SKM-1 (cell line): Measurements from ENCODE around the gene CLIC3.

Experiments used
- DNase-seq: peaks from one replicate; lab custom pipeline; 2025; ENCODE audit not compliant: unreplicated experiment; lab: John Stamatoyannopoulos, UW

CLIC3 gene

DNA sequence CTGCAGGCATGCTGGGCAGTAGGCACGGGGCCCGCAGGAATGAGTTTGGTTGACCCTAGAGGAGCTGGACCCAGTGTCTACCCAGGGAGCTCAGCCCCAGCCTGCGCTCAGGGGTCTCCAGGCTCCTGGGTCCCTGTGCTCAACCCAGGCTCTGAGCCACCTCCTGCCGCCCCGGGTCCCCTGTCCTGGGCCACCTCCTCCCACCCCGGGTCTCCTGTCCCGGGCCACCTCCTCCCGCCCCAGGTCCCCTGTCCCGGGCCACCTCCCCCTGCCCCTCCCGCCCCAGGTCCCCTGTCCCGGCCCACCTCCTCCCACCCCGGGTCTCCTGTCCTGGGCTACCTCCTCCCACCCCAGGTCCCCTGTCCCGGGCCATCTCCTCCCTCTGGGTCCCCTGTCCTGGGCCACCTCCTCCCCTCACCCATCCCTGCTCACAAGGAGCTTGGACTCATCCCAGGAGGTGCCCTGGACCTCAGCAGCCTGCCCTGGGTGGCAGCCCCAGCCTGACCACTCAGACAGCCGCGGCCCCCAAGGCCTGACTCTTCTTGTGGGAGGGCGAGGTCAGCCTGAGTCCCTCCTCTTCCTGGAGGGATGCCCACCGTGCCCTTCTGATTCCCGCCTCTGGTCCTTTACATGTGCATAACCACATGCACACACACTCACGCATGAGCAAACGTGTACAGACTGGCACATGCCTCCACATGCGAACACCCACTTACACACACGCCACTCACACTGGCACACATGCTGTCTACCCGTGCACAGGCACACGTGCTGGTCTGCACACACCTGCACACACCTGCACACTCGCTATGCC lies 41.9 kb downstream of the CLIC3 start:
- DNase-seq: no peak

DNA sequence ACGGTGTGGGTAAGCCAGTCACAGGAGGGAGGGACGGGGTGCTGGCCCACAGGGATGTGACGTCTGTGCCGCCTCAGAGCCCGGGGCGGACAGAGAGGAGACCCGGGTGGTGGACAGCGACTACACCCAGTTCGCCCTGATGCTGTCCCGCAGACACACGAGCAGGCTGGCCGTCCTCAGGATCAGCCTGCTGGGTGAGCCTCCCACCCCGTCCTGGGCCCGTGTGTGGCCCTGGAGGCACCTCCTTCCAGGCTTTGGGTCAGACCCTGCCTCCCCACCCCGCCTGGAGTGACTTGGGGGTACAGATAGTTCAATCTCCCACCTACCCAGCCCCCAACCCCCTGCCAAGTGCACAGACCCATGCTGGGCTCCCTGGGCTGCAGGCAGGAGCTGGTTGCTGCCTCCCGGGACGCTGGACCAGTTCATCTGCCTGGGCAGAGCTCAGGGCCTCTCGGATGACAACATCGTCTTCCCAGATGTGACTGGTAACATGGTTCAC lies 42.5 kb downstream of the CLIC3 start:
- no peak for DNase-seq

DNA sequence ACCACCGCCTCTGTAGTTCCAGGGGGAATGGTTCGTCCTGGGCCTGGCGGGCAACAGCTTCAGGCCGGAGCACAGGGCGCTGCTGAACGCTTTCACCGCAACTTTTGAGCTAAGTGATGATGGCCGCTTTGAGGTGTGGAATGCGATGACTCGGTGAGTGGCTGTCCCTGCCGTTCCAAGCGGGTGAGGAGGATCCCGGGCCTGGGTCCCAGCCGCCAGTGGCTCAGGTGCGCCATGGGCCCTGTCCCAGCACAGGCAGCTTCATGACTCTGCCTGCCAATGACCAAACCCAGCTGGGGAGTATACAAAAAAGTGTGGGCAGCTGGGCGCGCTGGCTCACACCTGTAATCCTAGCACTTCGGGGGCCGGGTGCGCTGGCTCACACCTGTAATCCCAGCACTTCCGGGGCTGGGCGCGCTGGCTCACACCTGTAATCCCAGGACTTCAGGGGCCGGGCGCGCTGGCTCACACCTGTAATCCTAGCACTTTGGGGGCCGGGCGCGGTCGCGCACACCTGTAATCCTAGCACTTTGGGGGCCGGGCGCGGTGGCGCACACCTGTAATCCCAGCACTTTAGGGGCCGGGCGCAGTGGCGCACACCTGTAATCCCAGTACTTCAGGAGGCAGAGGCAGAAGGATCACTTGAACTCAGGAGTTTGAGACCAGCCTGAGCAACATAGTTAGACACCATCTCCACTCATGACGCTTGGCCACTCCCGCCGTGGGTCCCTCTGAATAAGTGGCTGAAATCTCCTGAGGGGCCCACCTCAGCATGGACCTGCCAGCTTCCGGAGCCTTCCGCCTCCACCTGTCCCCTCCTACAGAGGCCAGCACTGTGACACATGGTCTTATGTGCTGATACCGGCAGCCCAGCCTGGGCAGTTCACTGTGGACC lies 43.2 kb downstream of the CLIC3 start:
- DNase-seq: no peak

DNA sequence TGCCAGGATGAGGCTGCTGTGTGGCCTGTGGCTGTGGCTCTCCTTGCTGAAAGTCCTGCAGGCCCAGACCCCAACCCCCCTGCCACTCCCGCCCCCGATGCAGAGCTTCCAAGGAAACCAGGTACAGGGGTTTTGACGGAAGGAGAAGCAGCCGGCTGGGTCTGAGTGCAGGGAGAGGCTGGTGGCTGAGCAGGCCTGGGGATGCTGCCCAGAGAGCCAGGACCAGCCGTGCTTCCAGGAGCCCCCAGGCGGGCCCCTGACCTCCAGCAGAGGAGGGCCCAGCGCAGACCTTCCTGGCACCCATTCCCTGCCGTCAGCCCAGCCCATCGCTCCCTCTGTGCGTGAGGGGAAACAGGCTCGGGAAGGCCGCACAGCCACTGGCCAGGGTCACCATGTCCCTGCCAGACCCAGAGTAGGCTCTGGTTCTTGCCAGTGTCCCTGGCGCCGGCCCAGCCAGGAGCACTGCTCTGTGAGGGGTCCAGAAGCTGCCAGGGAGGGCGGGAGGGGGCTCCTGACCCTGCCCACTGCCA lies 44.0 kb downstream of the CLIC3 start:
- DNase-seq: no peak

DNA sequence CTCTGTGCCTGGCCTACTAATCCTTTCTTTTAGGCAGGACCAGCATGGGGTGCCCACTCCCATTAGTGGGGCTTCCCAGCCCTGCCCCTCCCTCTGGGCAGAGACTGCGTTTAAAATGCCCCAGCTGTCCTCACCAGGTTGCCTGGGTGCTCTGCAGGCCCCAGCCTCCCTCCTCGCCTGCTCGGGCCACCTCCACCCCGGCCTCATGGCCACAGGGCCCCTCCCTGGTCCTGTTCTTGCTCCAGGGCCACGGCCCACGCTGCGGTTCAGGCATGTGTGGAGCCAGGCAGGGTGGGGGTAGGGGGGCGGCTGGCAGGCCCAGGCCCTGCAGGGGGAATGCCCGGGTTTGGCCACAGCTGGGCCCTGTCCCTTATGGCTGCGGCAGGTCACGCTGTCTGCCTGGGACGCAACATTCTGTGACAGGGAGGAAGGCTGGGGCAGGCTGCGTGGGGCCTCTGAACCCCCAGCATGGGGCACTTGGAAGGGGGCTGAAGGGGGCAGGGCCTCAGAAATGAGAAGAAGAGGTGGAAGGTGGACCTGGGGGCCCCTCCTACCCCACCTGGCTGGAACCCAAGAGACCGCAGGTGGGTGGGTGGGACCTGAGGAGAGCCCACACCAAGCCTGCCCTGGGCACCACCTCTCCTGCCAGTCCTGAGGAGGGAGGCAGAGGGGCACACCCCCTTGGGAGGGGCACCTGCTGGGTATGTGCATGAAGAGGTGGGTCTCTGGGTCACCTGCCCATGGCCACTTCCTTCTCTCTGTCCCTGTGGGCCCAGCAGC lies 44.6 kb downstream of the CLIC3 start, which contains the start of gene LCN12:
Gene LCN12, plus strand, starts transcription at position 733 of the 780 bp plus-strand sequence. CDS start 55 bp downstream, outside the sequence.
- no peak for DNase-seq

DNA sequence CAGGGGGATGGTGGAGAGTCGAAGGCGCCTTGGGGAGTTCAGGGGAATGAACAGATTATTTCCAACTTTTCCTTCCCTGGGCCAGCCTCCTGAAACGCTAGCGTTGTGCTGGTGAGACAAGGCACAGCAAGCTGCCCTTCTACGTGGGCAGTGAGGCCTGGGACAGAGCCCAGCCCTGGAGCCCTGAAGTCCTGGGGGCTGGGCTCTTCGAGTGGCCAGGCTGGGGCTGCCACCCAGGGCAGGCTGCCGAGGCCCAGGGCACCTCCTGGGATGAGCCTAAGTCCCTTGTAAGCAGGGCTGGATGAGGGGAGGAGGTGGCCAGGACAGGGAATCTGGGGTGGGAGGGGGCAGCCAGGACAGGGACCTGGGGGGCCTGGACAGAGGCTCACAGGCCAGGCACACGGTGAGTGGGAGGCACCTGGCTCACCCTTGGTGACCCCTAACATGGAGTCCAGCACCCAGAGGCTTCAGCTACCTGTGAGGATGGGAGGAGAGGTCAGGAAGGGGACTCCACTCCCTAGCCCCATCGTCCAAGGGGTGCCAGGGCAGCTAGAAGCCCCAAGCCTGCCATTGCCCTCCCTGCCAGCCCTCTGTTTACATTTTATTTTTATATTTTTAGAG lies 45.6 kb downstream of the CLIC3 start:
- no peak for DNase-seq

DNA sequence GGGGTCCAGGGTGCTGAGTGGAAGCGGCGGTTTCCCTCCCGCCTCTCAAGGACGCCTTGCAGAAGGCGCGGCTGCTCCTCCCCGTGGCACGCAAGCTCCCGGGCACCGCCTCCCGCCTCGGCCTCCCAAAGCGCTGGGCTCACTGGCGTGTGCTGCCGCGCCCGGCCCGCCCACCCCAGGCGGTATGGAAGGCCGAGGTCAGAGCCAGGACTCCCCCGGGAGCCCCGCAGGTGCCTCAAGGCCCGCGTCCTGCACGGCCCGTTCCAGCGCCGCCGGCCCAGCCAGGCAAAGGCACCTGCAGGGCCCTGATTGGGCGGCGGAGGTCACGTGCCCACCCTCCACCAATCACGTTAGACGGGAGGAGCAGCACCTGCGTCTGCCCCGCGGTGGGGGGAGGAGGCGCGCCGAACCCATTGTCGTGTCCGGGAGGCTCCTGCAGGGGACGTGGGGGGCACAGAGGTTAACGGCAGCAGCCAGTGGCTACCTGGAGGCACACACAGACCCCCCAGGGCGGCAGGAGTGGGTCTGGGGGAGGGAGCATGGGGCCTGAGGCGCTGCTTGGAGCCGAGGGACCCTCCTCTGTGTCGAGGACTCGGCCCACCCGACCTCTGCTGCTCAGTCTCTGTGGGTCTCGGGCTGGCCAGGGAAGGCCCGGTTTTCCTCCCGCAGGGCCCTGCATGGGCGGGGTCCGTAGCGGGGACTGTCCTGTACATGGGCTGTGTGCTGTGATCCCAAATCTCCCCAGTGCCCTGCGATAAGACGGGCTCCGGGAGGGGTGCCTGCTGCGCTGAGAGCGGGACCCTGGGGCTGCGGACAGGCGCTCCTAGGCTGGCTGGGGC lies 46.3 kb downstream of the CLIC3 start:
- peak; percentile 60 for DNase-seq

DNA sequence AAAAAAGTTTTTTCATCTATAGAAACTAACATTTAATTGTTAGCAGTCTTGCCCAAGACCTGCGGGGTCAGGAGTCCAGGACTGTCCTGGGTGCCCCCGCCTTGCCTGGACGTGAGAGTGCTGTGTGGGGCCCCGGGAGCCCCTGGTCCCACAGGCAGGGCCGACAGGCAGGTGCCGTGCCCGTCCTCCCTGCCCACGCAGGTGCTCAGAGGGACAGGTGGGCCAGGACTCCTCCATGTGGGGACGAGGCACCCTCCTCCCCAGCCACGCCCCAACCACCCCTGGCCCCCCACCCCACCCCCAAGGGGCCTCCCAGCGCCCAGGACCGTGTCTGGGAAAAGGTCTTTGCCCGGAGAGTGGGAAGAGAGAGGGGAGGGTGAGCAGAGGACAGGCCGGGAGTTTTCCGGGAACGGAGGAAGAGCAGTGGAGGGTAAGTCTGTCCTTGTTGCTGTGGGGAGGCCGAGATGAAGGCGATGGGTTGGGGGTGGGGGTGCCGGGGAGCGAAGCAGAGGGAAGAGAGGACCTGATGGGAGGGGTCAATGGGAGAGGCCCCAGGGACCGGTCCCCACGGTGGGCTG lies 47.0 kb downstream of the CLIC3 start:
- DNase-seq: no peak

DNA sequence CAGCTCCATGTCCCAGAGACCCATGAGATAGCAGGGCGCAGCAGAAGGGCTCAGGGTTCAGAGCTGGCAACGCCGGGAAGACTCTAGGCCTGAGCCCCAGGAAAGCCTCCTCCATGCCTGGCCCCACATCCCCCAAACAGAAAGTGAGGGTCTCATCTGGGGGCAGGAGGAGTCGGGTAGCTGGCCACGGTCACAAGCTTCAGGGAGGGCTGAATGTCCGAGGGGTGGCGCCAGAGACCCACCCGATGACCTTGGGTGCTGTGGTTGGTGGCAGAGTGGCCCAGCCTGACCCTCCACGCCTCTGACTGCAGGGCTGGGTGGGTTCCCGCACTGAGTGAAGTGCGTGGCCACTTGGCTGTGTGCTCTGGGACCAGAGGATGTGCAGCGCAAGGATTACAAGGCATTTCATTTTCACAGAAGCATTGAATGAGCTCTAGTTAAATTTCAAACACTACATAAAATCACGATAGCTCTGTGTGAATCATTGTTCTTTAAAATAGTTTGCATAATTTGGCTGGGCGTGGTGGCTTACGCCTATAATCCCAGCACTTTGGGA lies 48.3 kb downstream of the CLIC3 start:
- no peak for DNase-seq

DNA sequence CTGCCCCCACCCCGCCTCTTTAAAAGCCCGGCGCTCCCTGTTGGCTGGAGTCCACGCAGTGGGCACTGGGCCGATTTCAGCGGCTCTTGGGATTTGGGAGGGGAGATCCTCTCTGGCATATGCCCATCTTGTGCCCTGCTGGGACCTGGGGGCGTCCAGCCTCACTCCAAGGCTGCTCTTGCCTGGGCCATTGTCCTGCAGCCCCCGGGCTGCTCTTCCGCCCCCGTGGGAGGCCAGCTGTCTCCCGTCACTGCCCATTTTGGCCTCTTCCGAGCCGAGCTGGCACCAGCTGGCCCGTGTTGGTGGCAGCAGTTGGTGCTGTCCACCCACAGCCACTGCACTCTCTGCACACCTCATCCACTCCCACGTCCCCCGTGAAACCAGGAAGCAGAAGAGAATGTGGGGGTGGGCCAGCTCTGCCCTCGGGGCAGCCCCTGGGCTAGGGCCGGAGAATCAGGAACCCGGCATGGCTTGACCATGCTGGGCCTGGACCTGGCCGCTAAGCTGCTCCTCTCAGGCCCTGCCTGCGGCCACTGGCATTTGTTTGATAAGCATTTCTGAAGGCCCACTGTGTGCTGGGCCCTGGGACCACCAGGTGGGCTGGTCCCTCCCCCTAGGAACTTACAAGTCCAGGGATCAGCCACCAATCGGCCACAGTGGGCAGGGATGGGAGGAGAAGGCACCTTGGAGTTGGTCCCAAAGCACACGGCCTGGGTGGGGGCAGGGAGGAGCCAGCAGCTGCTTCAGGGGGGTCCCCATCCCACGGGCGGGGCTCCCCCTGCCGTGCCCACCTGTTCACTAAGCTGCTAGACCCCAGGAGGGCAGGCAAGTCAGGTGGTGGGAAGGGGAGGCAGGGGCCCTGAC lies 49.1 kb downstream of the CLIC3 start:
- no peak for DNase-seq

DNA sequence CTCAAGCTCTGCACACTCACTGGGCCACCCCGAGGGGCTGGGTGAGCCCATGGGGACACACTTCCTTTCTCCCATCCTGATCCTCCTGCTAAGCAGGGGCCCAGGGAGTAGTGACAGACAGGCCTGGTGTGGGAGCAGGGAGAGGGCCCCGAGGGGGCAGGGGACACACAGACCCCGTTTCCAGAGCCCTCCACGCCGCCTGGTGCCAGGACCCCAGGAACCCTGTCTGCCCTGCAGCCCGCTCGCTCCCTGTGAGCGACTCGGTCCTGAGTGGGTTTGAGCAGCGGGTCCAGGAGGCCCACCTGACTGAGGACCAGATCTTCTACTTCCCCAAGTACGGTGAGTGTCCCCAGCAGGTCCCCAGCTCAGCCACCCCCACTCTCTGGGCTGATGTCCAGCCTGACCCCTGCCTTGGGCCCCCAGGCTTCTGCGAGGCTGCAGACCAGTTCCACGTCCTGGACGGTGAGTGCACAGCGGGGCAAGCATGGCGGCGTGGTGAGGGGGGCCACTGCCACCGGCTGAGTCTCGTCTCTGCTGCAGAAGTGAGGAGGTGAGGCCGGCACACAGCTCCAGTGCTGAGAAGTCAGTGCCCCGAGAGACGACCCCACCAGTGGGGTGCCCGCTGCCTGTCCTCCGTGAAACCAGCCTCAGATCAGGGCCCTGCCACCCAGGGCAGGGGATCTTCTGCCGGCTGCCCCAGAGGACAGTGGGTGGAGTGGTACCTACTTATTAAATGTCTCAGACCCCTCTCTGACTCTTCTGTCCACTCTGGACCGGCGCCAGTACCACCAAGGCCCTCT lies 49.9 kb downstream of the CLIC3 start:
- no peak for DNase-seq

DNA sequence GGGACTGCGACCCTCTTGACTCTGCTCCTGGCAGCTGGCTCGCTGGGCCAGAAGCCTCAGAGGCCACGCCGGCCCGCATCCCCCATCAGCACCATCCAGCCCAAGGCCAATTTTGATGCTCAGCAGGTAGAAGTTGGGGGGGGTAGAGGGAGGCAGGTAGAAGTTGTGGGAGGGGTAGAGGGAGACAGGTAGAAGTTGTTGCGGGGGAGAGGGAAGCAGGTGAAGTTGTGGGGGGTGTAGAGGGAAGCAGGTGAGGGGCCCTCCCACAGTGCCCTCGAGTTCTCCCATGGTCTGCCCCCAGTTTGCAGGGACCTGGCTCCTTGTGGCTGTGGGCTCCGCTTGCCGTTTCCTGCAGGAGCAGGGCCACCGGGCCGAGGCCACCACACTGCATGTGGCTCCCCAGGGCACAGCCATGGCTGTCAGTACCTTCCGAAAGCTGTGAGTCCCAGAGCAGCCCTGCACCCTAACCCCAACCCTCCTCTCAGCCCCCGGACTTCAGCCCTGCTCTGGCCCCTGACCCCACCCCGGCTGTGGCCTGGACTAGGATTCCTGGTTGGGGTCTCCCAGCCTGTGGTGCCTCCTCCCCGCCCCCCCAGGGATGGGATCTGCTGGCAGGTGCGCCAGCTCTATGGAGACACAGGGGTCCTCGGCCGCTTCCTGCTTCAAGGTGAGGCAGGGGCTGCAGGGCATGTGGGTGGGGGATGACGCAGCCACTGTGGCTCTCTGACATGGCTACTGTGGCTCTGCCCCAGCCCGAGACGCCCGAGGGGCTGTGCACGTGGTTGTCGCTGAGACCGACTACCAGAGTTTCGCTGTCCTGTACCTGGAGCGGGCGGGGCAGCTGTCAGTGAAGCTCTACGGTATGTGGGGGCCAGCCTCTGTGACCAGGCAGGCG lies 50.8 kb downstream of the CLIC3 start:
- DNase-seq: no peak
